ENCODE data around the gene SLCO1B3.

Gene SLCO1B3

GRCh38 chr12:20815574-20815973, 5.1 kb downstream of the SLCO1B3 start:
- Histone ChIP-seq H3K4me2 (ENCODE audit: low read length) (no peak overlapping the region), H3K36me3 (ENCODE audit: insufficient read depth, low read length) (no peaks in the 10 kb centered on the region), H3K9me3 (replicated peaks; ENCODE audit: low read length) (no peaks in the 10 kb centered on the region), H3K4me3 (ENCODE audit: low read length) (no peak overlapping the region), H3K27me3 (ENCODE audit: control insufficient read depth, insufficient read depth, low read length) (no peaks in the 10 kb centered on the region), H3K9ac (ENCODE audit: low read depth, low read length) (no peak overlapping the region), H3K4me1 (ENCODE audit: control insufficient read depth, insufficient read depth, low read length) (no peaks in the 10 kb centered on the region)

DNA sequence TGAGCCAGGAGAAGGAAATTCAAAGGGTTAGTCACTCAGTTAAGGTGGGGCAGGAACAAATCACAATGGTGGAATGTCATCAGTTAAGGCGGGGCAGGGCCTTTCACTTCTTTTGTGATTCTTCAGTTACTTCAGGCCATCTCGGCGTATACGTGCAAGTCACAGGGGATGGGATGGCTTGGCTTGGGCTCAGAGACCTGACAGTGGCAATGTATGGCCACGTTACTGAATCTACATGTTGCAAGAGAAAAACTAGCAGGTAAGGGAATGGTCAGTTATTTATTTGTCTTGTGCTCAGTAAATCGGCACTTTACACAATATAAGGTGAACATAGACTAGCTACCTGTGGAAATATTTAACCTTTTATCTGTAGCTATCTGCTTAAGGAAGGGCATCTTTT, 11.9 kb downstream of the SLCO1B3 start:
- no peak overlapping the region for H3K9ac ChIP-seq (ENCODE audit: low read depth, low read length)
- no peak overlapping the region for H3K4me2 ChIP-seq (ENCODE audit: low read length)
- H3K36me3 ChIP-seq (ENCODE audit: insufficient read depth, low read length), result no peaks in the 10 kb centered on the region
- H3K4me1 ChIP-seq (ENCODE audit: control insufficient read depth, insufficient read depth, low read length), result no peaks in the 10 kb centered on the region
- H3K4me3 ChIP-seq (ENCODE audit: low read length), result no peak overlapping the region
- no peaks in the 10 kb centered on the region for H3K27me3 ChIP-seq (ENCODE audit: control insufficient read depth, insufficient read depth, low read length)
- no peaks in the 10 kb centered on the region for H3K9me3 ChIP-seq (replicated peaks; ENCODE audit: low read length)

DNA sequence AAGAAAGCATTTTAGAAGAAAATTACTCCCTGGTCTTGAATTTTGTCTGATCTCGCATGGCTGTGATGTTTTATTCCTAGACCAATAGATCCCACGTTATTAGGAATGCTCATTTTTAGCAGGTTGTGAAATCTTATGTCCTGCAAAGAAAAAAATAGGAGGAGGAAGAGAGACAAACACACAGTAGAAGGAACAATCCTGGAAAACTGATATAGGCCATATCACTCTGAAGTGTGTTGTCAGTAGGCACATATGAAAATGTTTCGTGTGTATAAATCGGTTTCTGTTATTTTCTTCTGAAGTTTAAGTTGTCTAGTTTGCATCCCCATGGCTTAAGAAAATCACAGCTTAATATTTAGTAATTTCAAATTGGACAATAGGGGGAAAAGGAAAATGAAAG, 12.4 kb downstream of the SLCO1B3 start:
- H3K4me1 ChIP-seq (ENCODE audit: control insufficient read depth, insufficient read depth, low read length), result no peaks in the 10 kb centered on the region
- no peak overlapping the region for H3K9ac ChIP-seq (ENCODE audit: low read depth, low read length)
- H3K4me2 ChIP-seq (ENCODE audit: low read length), result no peak overlapping the region
- H3K36me3 ChIP-seq (ENCODE audit: insufficient read depth, low read length), result no peaks in the 10 kb centered on the region
- H3K9me3 ChIP-seq (replicated peaks; ENCODE audit: low read length), result no peaks in the 10 kb centered on the region
- H3K27me3 ChIP-seq (ENCODE audit: control insufficient read depth, insufficient read depth, low read length), result no peaks in the 10 kb centered on the region
- H3K4me3 ChIP-seq (ENCODE audit: low read length), result no peak overlapping the region

DNA sequence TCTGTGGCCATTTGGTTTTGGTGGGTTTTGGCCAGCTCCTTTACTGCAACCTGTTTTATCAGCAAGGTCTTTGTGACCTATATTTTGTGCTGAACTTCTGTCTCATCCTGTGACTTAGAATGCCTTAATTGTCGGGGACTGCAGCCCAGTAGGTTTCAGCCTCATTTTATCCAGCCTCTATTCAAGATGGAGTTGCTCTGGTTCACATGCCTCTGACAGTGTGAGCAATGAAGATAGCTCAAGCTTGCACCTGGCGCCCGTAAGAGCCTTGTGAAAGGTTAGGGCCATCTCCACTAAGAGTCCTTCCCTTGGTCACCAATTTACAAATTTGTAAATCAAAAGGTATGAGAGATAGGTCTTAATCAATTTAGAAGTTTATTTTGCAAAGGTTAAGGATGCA, 19.4 kb downstream of the SLCO1B3 start:
- H3K4me2 ChIP-seq (ENCODE audit: low read length), result no peak overlapping the region
- H3K4me3 ChIP-seq (ENCODE audit: low read length), result no peak overlapping the region
- no peaks in the 10 kb centered on the region for H3K36me3 ChIP-seq (ENCODE audit: insufficient read depth, low read length)
- H3K9me3 ChIP-seq (replicated peaks; ENCODE audit: low read length), result no peaks in the 10 kb centered on the region
- H3K9ac ChIP-seq (ENCODE audit: low read depth, low read length), result no peak overlapping the region
- no peaks in the 10 kb centered on the region for H3K27me3 ChIP-seq (ENCODE audit: control insufficient read depth, insufficient read depth, low read length)
- H3K4me1 ChIP-seq (ENCODE audit: control insufficient read depth, insufficient read depth, low read length), result no peaks in the 10 kb centered on the region

- H3K9ac ChIP-seq (ENCODE audit: low read depth, low read length), result no peak overlapping the region
- H3K9me3 ChIP-seq (replicated peaks; ENCODE audit: low read length), result no peaks in the 10 kb centered on the region
- H3K36me3 ChIP-seq (ENCODE audit: insufficient read depth, low read length), result no peaks in the 10 kb centered on the region
- no peaks in the 10 kb centered on the region for H3K4me1 ChIP-seq (ENCODE audit: control insufficient read depth, insufficient read depth, low read length)
- no peak overlapping the region for H3K4me3 ChIP-seq (ENCODE audit: low read length)
- H3K4me2 ChIP-seq (ENCODE audit: low read length), result no peak overlapping the region
- no peaks in the 10 kb centered on the region for H3K27me3 ChIP-seq (ENCODE audit: control insufficient read depth, insufficient read depth, low read length)
Measured at GRCh38 chr12:20830456-20830855, 20.0 kb downstream of the SLCO1B3 start.

DNA sequence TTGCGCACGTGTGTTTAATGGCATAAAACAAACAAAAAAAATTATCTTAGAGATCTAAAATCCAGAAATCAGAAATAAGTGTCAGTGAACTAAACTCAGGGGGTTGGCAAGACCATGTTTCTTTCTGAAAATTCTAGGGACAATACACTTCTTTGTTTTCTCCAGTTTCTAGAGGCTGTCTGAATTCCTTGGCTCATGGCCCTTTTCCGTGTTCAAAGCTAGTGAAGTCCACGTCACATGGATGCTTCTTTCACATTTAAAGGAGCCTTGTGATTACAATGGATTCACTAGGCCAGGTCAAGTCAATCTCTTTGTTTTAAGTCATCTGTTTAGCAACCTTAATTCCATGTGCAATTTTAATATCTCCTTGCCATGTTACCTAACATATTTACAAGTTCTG, 22.4 kb downstream of the SLCO1B3 start:
- no peak overlapping the region for H3K9ac ChIP-seq (ENCODE audit: low read depth, low read length)
- H3K4me3 ChIP-seq (ENCODE audit: low read length), result no peak overlapping the region
- H3K27me3 ChIP-seq (ENCODE audit: control insufficient read depth, insufficient read depth, low read length), result no peaks in the 10 kb centered on the region
- no peak overlapping the region for H3K4me2 ChIP-seq (ENCODE audit: low read length)
- H3K9me3 ChIP-seq (replicated peaks; ENCODE audit: low read length), result no peaks in the 10 kb centered on the region
- H3K36me3 ChIP-seq (ENCODE audit: insufficient read depth, low read length), result no peaks in the 10 kb centered on the region
- H3K4me1 ChIP-seq (ENCODE audit: control insufficient read depth, insufficient read depth, low read length), result no peaks in the 10 kb centered on the region

DNA sequence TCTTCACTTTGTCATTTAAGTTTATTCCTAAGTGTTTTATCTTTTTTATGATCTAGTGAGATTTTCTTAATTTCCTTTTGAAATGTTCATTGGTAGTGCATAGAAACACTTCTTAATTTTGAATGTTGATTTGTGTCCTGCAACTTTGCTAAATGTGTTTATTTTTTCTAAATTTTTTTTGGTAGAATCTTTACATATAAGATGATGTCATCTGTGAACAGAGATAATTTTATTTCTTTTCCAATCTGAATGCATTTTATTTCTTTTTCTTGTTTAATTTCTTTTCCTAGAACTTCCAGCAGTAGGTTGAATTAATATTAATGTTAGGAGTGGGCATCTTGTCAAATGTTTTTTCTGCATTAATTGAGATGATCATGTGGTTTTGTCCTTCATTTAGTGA, 42.1 kb downstream of the SLCO1B3 start:
- no peaks in the 10 kb centered on the region for H3K9me3 ChIP-seq (replicated peaks; ENCODE audit: low read length)
- H3K27me3 ChIP-seq (ENCODE audit: control insufficient read depth, insufficient read depth, low read length), result no peaks in the 10 kb centered on the region
- H3K4me2 ChIP-seq (ENCODE audit: low read length), result no peak overlapping the region
- no peaks in the 10 kb centered on the region for H3K4me1 ChIP-seq (ENCODE audit: control insufficient read depth, insufficient read depth, low read length)
- H3K4me3 ChIP-seq (ENCODE audit: low read length), result no peak overlapping the region
- no peaks in the 10 kb centered on the region for H3K36me3 ChIP-seq (ENCODE audit: insufficient read depth, low read length)
- H3K9ac ChIP-seq (ENCODE audit: low read depth, low read length), result no peak overlapping the region

GRCh38 chr12:20863056-20863455, 52.6 kb downstream of the SLCO1B3 start:
- H3K9me3 ChIP-seq (replicated peaks; ENCODE audit: low read length), result no peaks in the 10 kb centered on the region
- H3K4me2 ChIP-seq (ENCODE audit: low read length), result no peak overlapping the region
- no peak overlapping the region for H3K9ac ChIP-seq (ENCODE audit: low read depth, low read length)
- no peaks in the 10 kb centered on the region for H3K36me3 ChIP-seq (ENCODE audit: insufficient read depth, low read length)
- H3K4me3 ChIP-seq (ENCODE audit: low read length), result no peak overlapping the region
- H3K4me1 ChIP-seq (ENCODE audit: control insufficient read depth, insufficient read depth, low read length), result no peaks in the 10 kb centered on the region
- H3K27me3 ChIP-seq (ENCODE audit: control insufficient read depth, insufficient read depth, low read length), result no peaks in the 10 kb centered on the region

GRCh38 chr12:20865873-20866272, 55.4 kb downstream of the SLCO1B3 start:
- Histone ChIP-seq H3K4me3 (ENCODE audit: low read length) (no peak overlapping the region), H3K9ac (ENCODE audit: low read depth, low read length) (no peak overlapping the region), H3K27me3 (ENCODE audit: control insufficient read depth, insufficient read depth, low read length) (no peaks in the 10 kb centered on the region), H3K4me1 (ENCODE audit: control insufficient read depth, insufficient read depth, low read length) (no peaks in the 10 kb centered on the region), H3K9me3 (replicated peaks; ENCODE audit: low read length) (no peaks in the 10 kb centered on the region), H3K4me2 (ENCODE audit: low read length) (no peak overlapping the region), H3K36me3 (ENCODE audit: insufficient read depth, low read length) (no peaks in the 10 kb centered on the region)

GRCh38 chr12:20868277-20868676, 57.8 kb downstream of the SLCO1B3 start:
- no peaks in the 10 kb centered on the region for H3K36me3 ChIP-seq (ENCODE audit: insufficient read depth, low read length)
- H3K9me3 ChIP-seq (replicated peaks; ENCODE audit: low read length), result no peaks in the 10 kb centered on the region
- H3K4me3 ChIP-seq (ENCODE audit: low read length), result no peak overlapping the region
- H3K27me3 ChIP-seq (ENCODE audit: control insufficient read depth, insufficient read depth, low read length), result no peaks in the 10 kb centered on the region
- H3K9ac ChIP-seq (ENCODE audit: low read depth, low read length), result no peak overlapping the region
- no peaks in the 10 kb centered on the region for H3K4me1 ChIP-seq (ENCODE audit: control insufficient read depth, insufficient read depth, low read length)
- no peak overlapping the region for H3K4me2 ChIP-seq (ENCODE audit: low read length)

DNA sequence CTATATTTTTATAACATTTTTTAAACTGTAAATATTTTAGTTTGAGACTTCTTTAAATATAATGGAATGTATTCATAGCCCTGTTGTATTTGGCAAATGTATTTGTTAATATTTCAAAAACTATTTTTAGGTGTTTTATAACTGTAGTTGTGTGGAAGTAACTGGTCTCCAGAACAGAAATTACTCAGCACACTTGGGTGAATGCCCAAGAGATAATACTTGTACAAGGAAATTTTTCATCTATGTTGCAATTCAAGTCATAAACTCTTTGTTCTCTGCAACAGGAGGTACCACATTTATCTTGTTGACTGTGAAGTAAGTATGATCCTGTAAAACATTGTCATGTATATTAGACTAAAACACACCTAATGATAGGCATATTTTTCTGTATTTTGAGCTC, 72.8 kb downstream of the SLCO1B3 start:
- Histone ChIP-seq H3K4me2 (ENCODE audit: low read length) (no peak overlapping the region), H3K4me3 (ENCODE audit: low read length) (no peak overlapping the region), H3K4me1 (ENCODE audit: control insufficient read depth, insufficient read depth, low read length) (no peaks in the 10 kb centered on the region), H3K27me3 (ENCODE audit: control insufficient read depth, insufficient read depth, low read length) (no peaks in the 10 kb centered on the region), H3K9me3 (replicated peaks; ENCODE audit: low read length) (no peaks in the 10 kb centered on the region), H3K36me3 (ENCODE audit: insufficient read depth, low read length) (no peaks in the 10 kb centered on the region), H3K9ac (ENCODE audit: low read depth, low read length) (no peak overlapping the region)

GRCh38 chr12:20885116-20885515, 74.6 kb downstream of the SLCO1B3 start:
- Histone ChIP-seq H3K4me2 (ENCODE audit: low read length) (no peak overlapping the region), H3K4me3 (ENCODE audit: low read length) (no peak overlapping the region), H3K4me1 (ENCODE audit: control insufficient read depth, insufficient read depth, low read length) (no peaks in the 10 kb centered on the region), H3K27me3 (ENCODE audit: control insufficient read depth, insufficient read depth, low read length) (no peaks in the 10 kb centered on the region), H3K9me3 (replicated peaks; ENCODE audit: low read length) (no peaks in the 10 kb centered on the region), H3K36me3 (ENCODE audit: insufficient read depth, low read length) (no peaks in the 10 kb centered on the region), H3K9ac (ENCODE audit: low read depth, low read length) (no peak overlapping the region)

Measured in skeletal muscle satellite cell (primary cell).